ENCODE measurements around the gene KLK7.

KLK7 gene

GRCh38 chr19:50983625-50984292, at the start of gene KLK7:
TSS of gene KLK7 (minus strand) at chr19:50983917. CDS start at chr19:50982399, 1,518 bp downstream.
- no peak for DNase-seq (ENCODE audit: low read depth in 1 of 2, low spot score in 1 of 2)

- DNase-seq (ENCODE audit: low read depth in 1 of 2, low spot score in 1 of 2): no peak
These were observed 48.1 kb upstream of the KLK7 start for GRCh38 chr19:51031880-51032225.

DNA sequence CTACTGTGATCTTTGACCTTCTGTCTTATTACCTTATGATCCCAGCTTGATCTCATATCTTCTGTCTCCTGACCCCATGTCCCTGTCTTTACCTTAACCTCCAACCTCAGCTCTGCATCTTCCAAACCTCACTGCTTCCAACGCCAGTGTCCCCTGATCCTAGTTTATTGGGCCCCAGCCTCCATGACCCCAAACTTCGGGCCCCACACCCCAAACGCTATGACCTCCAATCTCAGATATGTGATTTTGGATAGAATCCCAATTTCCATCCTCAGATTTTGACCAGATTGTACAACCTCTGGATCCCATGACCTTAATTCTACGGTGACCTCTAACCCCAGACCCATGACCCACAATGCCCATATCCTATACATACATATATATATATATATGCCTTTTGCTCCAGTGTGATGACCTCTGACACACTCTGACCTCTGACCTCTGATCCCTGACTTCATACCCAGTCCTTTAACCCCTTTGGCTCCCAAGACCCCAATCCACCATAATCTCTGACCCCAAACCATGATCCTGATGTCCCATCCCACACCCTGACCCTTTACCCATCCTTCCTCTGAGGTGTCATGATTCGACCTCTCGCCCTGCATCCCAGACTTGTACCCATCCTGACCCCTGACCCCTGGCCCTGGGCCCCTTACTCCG, 47.6 kb upstream of the KLK7 start:
- DNase-seq (ENCODE audit: low read depth in 1 of 2, low spot score in 1 of 2): no peak

GRCh38 chr19:51030631-51031030, 46.9 kb upstream of the KLK7 start:
- DNase-seq (ENCODE audit: low read depth in 1 of 2, low spot score in 1 of 2): no peak

- no peak for DNase-seq (ENCODE audit: low read depth in 1 of 2, low spot score in 1 of 2)
These were observed 46.0 kb upstream of the KLK7 start for GRCh38 chr19:51029718-51030117.

GRCh38 chr19:51027873-51028272, 44.2 kb upstream of the KLK7 start:
- no peak for DNase-seq (ENCODE audit: low read depth in 1 of 2, low spot score in 1 of 2)

GRCh38 chr19:51027126-51027806, 43.5 kb upstream of the KLK7 start:
- DNase-seq (ENCODE audit: low read depth in 1 of 2, low spot score in 1 of 2): no peak

DNA sequence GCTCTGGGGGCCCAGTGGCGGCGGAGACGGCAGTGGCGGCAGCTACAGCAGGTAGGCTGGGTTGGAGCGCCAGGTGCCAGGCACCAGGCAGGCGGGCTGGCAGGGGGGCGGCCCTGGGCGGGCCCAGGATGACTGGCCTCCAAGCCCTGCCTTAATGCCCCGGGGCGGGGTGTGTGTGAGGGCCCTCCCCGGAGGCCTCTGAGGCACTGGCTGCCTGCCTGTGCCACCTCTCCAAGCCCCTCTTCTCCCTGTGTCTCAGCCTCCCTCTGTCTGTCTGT, 42.8 kb upstream of the KLK7 start, which contains the start of gene KLK11:
KLK11 (minus strand) TSS at position 63 of the 278 bp plus-strand sequence. CDS start 985 bp downstream, outside the sequence.
- no peak for DNase-seq (ENCODE audit: low read depth in 1 of 2, low spot score in 1 of 2)

DNA sequence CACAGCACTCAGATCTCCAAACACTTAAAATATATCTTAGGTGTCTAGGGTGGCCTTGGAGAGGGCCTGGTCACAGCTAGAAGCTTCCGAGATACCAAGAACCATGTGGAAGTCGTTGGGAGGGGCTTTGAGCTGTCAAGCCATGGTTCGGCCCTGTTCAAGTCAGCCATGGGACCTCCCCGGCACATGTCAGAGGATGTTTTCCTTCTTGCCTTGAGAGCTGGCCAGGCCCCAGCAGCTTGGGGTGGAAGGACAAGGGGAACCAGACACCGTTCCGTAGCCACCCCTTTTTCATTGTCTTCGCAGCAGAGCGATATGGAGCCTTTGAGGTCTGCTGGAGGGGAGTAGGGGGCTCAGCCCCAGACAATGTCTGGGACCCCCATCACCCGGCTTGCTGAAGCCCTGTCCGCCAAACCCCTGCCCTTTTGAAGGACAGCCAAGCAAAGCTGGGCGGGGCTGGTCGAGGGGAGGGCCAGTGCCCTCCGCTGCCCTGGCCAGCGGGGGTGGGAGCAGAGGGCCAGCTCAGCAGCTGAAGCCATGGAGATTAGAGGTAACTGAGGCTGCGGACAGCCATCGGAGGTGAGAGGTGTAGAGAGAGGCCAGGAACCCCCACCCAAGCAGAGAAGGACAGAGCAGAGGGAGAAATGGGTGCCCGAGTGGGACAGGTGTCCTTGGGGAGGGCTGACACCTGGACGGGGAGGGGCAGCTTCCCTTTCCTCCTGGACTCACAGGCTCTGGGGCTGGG, 42.3 kb upstream of the KLK7 start:
- DNase-seq (ENCODE audit: low read depth in 1 of 2, low spot score in 1 of 2): no peak

- DNase-seq (ENCODE audit: low read depth in 1 of 2, low spot score in 1 of 2): no peak
These were observed 41.7 kb upstream of the KLK7 start for GRCh38 chr19:51025401-51025800.

GRCh38 chr19:51024924-51025323, 41.2 kb upstream of the KLK7 start:
- DNase-seq (ENCODE audit: low read depth in 1 of 2, low spot score in 1 of 2): no peak

DNA sequence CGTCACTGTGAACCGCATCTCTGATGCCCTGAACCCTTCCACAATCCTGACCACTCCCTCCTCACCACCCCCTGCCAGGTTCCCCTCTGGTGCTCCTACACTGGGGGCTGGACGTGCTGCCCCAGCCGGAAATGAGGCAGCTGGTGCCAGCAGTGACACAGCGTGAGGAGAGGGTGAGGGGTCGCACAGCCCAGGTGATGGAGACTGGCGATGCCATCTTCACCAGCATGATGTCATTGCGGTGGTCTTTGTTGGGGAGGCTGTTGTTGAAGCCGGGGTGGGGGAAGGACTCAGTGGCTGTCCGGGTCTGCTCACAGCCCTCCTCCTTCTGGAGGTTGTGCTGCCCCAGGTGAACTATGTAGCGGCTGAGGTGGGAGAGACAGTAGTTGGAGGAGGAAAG, 40.2 kb upstream of the KLK7 start:
- no peak for DNase-seq (ENCODE audit: low read depth in 1 of 2, low spot score in 1 of 2)

- DNase-seq (ENCODE audit: low read depth in 1 of 2, low spot score in 1 of 2): no peak
These were observed 38.8 kb upstream of the KLK7 start for GRCh38 chr19:51022526-51022925.

DNA sequence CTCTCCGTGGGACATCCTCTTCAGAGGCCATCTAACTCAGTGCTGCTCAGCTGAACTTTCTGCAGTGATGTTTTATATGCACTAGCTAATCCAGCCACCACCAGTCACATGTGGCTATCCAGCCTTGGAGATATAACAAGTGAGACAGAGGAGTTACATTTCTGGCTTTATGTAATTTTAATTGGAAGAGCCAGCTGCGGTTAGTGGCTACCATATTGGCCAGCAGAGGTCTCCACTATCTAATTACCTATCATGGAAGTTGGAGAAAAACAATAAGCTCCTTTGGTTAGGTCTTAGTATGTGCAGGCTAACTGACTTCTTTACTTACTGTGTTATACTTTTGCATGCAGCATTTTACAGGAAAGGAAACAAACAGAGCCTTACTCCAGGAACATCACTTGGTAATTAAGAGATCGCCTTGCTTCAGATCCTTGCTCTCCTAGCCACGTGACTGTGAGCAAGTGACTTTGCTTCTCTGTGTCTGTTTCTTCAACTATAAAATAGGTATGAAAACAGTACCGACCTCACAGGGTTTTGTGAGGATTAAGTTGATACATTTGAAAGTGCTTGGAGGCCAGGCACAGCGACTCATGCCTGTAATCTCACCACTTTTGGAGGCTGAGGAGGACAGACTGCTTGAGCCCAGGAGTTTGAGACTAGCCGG, 37.4 kb upstream of the KLK7 start:
- no peak for DNase-seq (ENCODE audit: low read depth in 1 of 2, low spot score in 1 of 2)

GRCh38 chr19:51019544-51019925, 35.8 kb upstream of the KLK7 start, which contains the start of gene KLK10:
TSS of gene KLK10 (minus strand) at chr19:51019709. CDS start at chr19:51019130, 579 bp downstream.
- DNase-seq (ENCODE audit: low read depth in 1 of 2, low spot score in 1 of 2): no peak

DNA sequence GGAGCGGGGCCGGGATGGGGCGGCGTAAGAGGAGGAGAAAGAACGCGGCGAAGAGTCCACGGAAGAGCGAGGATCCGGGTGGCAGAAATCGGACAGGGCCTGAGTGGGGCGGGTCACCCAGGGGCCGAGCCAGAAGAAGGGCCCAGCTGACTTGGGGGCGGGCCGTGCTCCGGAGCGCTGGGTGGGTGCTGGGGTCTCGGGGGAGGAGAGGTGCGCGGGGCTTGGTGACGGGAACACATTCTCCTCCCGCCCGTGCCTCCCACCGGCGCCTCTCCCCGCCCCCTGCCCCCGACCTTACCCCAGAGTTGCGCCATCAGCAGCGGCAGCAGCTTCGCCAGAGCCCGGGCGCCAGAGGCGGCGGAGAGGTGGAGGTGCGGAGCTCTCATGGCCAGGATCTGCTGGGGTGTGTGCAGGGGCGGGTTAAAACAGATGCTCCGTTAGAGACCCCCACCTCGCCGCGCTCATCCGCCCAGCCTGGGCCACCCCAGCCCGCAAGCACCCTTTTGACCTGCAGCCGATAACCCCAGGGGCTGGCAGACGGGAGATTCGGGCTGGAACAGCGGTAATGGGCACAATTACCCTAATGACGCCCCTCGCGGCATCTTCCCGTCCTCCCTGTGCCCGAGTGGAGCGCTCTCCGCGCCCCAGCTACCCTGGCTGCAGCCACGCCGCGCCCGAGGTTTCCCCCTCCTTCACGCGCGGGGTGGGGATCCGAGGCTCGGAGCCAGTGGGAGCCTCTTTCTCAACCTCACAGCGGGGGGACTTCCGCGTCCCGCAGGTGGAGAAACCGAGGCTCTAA, 35.2 kb upstream of the KLK7 start:
- DNase-seq (ENCODE audit: low read depth in 1 of 2, low spot score in 1 of 2): no peak

DNA sequence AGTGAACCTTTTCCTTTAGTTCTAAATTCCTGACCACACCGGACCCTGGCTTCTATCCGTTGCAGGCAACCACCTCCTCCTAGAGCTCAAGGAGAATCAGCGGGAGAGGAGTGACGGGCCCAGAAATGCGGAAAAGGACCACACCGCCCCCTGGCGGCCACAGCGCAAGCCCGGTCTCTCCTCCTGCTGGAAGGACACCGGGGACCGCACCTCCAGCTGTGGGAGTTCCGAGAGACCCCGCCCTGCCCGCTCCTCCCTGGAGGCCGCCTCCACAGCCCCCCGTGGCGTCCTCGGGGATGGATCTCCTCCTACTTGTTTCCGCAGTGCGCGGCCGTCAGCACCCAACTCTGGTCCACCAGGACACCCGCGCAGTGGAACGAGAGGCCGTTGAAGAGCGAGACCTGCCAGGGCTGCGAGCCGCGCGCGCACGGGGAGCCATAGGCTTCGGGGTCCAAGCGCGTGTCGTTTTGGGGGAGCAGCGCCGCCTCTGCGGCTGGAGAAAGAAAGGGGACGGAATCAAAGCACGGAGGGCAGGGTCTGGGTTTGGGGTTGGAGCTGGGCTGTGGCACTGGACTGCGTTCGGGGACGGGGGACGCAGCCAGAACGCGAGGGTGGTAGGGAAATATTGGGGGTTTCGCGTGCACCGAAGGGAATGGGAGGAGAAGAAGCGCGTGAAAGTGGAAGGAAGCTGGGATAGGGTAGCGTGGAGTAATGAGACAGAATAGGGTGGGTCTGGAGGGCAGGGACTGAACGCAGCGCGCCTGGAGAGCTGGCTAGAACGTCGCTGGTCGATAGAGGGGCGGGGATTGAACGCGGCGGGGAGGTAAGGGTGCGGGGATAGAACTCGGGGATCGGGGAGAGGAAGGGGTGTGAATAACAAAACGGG, 33.3 kb upstream of the KLK7 start:
- DNase-seq (ENCODE audit: low read depth in 1 of 2, low spot score in 1 of 2): peak in 1 of 2 donors; percentile 57

- DNase-seq (ENCODE audit: low read depth in 1 of 2, low spot score in 1 of 2): no peak
These were observed 32.1 kb upstream of the KLK7 start for GRCh38 chr19:51015691-51016267.

- no peak for DNase-seq (ENCODE audit: low read depth in 1 of 2, low spot score in 1 of 2)
These were observed 30.5 kb upstream of the KLK7 start for GRCh38 chr19:51014242-51014641.
